Mucosa of rectum (tissue), 2 donors: ENCODE measurements around the gene SLC35F6.

ENCODE experiments used
- H3K27ac ChIP-seq, 2 donors: one replicate each; pipeline ENCODE4 v1.7.0; 2013; ENCODE audit warnings: inconsistent platforms in 2 of 2, low read depth in 2 of 2, low read length in 2 of 2
- H3K27me3 ChIP-seq, 2 donors: one replicate each; pipeline ENCODE4 v1.7.0; 2013; ENCODE audit warnings: low read length in 2 of 2; ENCODE audit not compliant: control insufficient read depth in 2 of 2, insufficient read depth in 2 of 2
- H3K36me3 ChIP-seq, 2 donors: one replicate each; pipeline ENCODE4 v1.7.0; 2013; ENCODE audit warnings: low read length in 2 of 2; ENCODE audit not compliant: control insufficient read depth in 2 of 2, insufficient read depth in 2 of 2
- H3K4me1 ChIP-seq, 2 donors: one replicate each; pipeline ENCODE4 v1.7.0; 2013; ENCODE audit warnings: low read length in 2 of 2, mild to moderate bottlenecking in 1 of 2; ENCODE audit not compliant: control insufficient read depth in 2 of 2, insufficient read depth in 2 of 2
- H3K4me3 ChIP-seq, 2 donors: one replicate each; pipeline ENCODE4 v1.7.0; 2013; ENCODE audit warnings: low read length in 2 of 2
- H3K9ac ChIP-seq, 2 donors: one replicate each; pipeline ENCODE4 v1.7.0; 2013; ENCODE audit warnings: low read length in 2 of 2, low read depth in 1 of 2, mild to moderate bottlenecking in 1 of 2
- H3K9me3 ChIP-seq, 2 donors: one replicate each; pipeline ENCODE4 v1.7.0; 2013; ENCODE audit warnings: low read length in 2 of 2; ENCODE audit not compliant: control insufficient read depth in 2 of 2
- donor health status: healthy.
- donor health status: Normal muscosa, but diverticular disease.

The SLC35F6 gene, protein sequence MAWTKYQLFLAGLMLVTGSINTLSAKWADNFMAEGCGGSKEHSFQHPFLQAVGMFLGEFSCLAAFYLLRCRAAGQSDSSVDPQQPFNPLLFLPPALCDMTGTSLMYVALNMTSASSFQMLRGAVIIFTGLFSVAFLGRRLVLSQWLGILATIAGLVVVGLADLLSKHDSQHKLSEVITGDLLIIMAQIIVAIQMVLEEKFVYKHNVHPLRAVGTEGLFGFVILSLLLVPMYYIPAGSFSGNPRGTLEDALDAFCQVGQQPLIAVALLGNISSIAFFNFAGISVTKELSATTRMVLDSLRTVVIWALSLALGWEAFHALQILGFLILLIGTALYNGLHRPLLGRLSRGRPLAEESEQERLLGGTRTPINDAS

DNA sequence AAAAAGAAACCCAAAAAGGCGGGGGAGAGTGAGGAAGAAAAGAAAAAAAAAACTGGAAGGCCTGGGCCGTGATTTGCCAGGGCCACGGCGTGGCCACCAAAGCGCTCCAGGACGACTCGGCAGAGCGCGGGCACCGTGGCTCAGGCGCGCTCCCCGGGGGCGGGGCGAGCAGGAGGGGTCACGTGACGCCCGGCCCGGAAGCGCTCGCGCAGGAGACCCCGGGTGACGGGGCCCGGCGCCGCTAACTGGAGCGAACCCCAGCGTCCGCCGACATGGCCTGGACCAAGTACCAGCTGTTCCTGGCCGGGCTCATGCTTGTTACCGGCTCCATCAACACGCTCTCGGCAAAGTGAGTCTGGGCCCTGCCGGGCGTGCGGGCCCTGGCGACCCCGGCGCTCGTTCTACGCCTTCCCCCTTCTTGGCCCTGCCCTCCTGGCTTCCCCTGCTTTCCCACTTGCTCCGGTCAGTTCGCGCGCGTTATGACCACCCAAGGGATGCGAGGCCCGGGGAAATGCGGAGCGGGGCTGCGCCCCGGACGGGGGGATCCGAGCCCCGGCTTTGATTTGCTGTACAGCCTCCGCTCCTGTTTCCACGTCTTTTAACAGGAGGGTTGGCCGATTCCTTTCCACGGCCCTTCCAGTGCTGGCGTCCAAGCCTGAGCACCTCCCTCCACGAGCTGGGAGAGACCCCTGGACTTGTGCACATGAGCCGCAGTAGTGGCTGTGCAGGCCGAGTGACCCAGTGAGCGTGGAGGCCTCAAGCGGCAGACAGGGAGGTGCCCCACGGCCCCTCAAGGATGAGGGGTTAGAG lies at the start of gene SLC35F6:
Gene SLC35F6, plus strand, starts transcription at position 207 of the 810 bp plus-strand sequence. Its CDS starts 66 bp downstream, at position 273.
- Histone ChIP-seq H3K27me3 (no peaks in the 10 kb centered on the region), H3K27ac (peak within 1 kb of the TSS; percentile 79 to 85), H3K9me3 (no peaks in the 10 kb centered on the region), H3K36me3 (no peaks in the 10 kb centered on the region), H3K9ac (peak within 1 kb of the TSS; percentile 95 to 97), H3K4me1 (peaks cover 11 to 19% of the 10 kb centered on the region in 2 donors), H3K4me3 (peak within 1 kb of the TSS; percentile 86 to 98)

DNA sequence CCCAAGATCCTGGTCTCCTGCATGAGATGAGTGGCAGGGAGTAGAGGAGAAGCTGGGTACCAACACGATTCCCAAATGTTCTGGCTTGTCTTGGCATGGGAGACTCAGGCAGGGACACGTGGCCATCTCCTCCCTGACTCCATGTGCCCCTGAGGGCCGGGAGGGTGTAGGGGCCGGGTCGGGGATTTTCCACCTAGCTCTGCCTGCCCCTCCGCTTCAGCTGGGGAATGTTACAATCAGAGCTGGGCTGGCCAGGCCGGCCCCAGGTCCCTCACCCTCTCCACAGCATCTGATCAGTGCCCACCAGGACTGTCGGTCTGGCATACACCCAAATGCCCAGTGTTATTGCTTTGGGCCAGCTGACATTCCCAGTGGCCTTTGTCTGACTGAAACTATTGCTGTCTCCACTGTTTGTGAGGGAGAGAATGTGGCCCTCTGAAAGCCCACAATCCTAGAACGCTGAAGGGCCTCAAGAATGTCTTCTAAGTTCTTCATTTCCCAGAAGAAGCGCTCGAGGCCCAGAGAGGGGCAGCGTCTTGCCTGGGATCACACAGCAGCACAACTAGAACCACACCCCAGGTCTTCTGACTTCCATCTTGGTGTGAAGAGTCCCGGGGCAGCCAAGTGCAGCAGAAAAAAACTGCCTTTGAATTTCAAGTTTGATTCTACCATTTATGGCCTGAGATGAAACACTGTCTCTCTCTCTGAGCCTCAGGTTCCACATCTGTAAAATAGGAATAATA lies 48.4 kb upstream of the SLC35F6 start:
- peaks cover 3 to 4% of the 10 kb centered on the region in 2 donors for H3K4me1 ChIP-seq
- no peaks in the 10 kb centered on the region for H3K9me3 ChIP-seq
- H3K4me3 ChIP-seq: no peak overlapping the region
- no peaks in the 10 kb centered on the region for H3K36me3 ChIP-seq
- no peak overlapping the region for H3K9ac ChIP-seq
- H3K27me3 ChIP-seq: no peaks in the 10 kb centered on the region
- H3K27ac ChIP-seq: no peak overlapping the region

DNA sequence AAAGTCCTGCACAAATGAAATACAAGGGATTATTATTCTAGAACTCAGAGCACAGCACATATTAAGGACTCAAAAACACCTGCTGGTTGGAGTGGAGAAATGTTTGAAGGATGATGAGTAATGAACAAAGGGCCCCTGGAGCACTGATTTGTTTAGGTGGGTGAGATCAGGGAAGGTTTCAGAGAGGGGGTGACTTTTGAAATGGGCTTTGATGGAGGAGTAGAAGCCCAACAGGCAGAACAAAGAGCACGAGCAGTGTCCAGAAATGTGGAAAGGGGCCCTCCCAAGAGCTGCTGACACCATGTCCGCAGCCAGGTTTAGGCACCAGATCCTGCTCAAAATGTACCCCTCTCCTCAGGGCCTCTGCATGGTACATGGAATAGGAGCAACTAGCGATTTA lies 47.7 kb upstream of the SLC35F6 start:
- Histone ChIP-seq H3K27ac (no peak overlapping the region), H3K9me3 (no peaks in the 10 kb centered on the region), H3K36me3 (no peaks in the 10 kb centered on the region), H3K9ac (no peak overlapping the region), H3K4me3 (no peak overlapping the region), H3K4me1 (peaks cover 9 to 10% of the 10 kb centered on the region in 2 donors), H3K27me3 (no peaks in the 10 kb centered on the region)

DNA sequence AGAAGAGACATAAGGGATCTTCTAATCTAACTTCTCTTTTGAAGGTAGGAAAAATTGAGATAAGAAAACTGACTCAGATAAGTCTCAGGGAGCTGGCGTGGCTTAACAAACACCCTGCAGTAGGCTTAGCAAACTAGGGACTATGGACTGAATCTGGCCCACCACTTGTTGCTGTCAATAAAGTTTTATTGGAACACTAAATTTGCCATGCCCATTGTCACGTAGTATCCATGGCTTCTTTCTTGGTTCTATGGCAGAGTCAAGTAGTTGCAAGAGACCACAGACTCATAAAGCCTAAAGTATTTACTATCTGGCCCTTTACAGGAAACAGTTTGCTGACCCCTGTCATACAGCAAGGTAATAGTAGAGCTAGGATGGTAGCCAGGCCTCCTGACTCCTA lies 47.3 kb upstream of the SLC35F6 start:
- H3K4me1 ChIP-seq: peaks cover 14% of the 10 kb centered on the region in 2 donors

DNA sequence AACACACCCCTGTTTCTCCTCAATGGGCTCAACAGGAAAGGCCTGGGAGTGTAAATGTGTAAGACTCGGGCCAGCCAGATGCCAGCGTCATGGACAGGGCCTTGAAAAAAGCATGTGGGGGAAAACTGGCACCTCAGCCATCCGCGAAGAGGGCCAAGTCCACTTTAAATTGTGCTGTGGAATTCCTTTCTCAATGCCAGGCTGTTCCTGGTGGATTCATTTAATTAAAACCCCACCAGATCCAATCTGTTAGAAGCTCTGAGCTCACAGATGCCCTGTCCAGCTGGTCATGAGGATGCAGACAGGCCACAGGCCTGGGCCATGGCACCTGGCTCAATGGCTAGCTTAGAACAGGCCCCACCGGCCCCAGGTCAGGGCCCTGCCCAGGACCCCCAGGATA lies 46.7 kb upstream of the SLC35F6 start:
- Histone ChIP-seq H3K27me3 (no peaks in the 10 kb centered on the region), H3K27ac (no peak overlapping the region), H3K9me3 (no peaks in the 10 kb centered on the region), H3K4me3 (no peak overlapping the region), H3K9ac (no peak overlapping the region), H3K4me1 (peaks cover 16 to 17% of the 10 kb centered on the region in 2 donors), H3K36me3 (no peaks in the 10 kb centered on the region)

More for the DNA sequence above, 47.3 kb upstream of the SLC35F6 start:
- Histone ChIP-seq H3K9ac (no peak overlapping the region), H3K36me3 (no peaks in the 10 kb centered on the region), H3K27me3 (no peaks in the 10 kb centered on the region), H3K27ac (no peak overlapping the region), H3K4me3 (no peak overlapping the region), H3K9me3 (no peaks in the 10 kb centered on the region)

DNA sequence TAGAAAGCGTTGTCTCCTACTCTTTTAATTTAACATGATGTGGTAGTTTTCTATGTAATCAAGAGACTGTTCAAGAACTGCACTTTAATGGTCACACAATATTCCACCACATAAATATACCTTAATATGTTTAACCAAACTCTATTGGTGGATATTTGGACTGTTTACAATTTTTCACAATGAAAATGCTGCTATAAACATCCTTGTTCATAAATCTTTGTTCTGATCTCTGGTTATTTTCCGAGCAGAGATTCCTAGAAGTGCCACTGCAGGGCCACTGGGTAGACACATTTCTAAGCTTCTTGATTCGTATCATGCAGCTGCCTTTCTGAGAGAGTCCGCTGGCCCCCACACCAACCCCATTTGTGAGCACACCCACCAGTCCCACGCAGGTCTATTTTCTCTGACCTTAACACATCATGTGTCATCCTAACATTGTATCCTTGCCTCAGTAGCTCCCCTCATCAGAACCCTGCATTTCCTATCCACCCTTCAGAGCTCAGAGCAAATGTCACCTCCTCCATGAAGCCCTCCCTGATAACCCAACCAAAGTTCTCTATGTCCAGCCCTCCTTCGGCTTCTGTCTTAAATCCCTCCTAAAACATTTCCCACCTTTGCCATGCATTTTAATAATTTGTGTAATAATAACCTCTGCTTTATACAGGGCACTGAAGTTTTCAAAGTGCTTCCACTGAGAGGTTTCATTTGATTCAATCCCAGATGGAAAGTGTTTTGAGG lies 45.0 kb upstream of the SLC35F6 start:
- no peak overlapping the region for H3K9ac ChIP-seq
- H3K27ac ChIP-seq: no peak overlapping the region
- H3K4me3 ChIP-seq: no peak overlapping the region
- H3K9me3 ChIP-seq: no peaks in the 10 kb centered on the region
- peaks cover 20 to 24% of the 10 kb centered on the region in 2 donors for H3K4me1 ChIP-seq
- no peaks in the 10 kb centered on the region for H3K36me3 ChIP-seq
- H3K27me3 ChIP-seq: no peaks in the 10 kb centered on the region

DNA sequence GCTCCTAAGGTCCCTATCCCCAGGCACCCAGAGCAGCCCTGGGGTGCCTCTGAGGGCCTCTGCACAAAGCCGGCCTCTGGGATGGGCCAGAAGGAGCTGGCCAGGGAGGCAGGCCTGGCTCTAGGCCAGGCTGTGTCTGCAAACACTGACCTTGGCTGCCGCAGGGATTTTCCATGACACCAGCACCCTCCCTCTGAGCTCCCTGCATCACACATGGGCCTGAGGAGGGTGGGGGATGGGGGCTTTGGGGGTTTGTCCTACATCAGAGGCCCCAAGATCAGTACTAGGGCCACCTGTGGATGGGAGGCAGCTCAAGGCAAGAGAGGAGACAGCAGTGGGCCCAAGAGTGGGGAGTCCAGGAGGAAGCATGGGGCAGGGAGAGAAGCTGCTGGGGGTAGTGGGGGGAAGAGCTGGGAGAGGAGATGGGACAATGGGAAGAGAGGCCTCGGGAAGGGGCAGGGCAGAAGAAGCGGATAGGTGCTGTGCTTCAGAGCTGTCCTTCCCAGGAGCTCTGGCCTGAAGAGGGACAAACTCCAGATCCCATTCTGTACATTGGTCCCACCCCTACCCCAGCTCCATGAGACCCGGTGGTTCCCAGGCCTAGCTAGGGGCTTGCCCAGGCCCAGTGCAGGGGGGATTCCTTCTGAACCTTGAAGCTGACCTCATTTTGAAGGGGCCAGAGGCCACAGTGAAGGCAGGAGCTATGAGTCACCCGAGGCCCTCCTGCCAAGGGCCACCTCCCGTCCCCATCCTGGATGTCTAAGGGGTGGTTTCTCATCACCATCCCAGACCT lies 43.6 kb upstream of the SLC35F6 start:
- Histone ChIP-seq H3K27ac (peak overlapping the region; percentile 50 to 76), H3K36me3 (no peaks in the 10 kb centered on the region), H3K4me1 (peaks cover 22 to 30% of the 10 kb centered on the region in 2 donors), H3K9me3 (no peaks in the 10 kb centered on the region), H3K4me3 (no peak overlapping the region), H3K27me3 (no peaks in the 10 kb centered on the region), H3K9ac (peak overlapping the region in 1 of 2 donors; percentile 20)

DNA sequence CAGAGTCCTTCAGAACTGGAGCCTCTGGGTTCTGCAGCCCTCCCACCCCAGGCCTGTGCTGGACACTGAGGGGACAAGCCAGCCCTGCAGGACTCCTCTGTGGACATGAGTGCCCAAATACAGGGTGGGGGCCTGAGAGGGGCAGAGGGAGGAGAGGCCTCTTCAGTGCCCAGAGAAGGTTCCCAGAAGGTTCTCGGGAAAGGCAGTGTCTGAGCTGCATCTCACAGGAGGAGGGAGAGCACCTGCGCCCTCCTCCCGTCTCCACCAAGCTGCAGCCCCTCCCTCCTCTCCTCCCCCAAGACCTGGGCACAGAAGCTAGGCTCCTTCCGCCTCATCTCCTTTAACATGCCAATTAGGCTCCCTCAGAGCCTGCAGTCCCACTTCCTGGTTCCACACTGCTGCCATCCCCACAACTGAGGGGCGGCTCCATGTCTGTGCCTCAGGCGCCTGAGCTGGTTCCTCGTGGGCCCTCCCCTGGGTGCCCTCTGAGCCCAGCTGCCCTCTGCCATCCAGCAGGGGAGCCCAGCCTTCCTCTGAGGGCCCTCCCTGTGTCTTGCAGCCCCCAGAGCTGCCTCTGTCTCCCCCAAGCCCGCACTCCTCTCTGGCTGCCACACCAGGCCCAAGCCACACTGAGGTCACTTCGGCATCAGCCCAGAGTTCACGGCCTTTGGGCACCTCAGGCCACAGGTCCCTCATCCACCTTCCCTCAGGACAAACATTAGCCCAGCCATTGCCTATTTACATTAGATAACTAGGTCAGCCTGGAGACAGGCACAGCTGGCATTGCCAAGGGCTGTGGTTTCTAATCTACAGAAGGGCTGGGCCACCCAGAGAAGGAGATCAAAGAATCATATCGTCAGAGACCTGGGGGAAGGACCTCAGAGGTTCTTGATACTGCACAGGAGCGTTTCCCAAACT lies 42.7 kb upstream of the SLC35F6 start:
- Histone ChIP-seq H3K27ac (peak overlapping the region; percentile 50 to 76), H3K4me3 (no peak overlapping the region), H3K9ac (peak overlapping the region in 1 of 2 donors; percentile 20), H3K27me3 (no peaks in the 10 kb centered on the region), H3K4me1 (peaks cover 22 to 30% of the 10 kb centered on the region in 2 donors), H3K9me3 (no peaks in the 10 kb centered on the region), H3K36me3 (no peaks in the 10 kb centered on the region)
